HepG2 (cell line): ENCODE results near the gene CYP20A1. TPM values are rescaled to one million over a fixed set of nuclear protein-coding genes. Genes with fewer than 3 reads are reported as not detected.
A peak's percentile ranks its signal among the peaks of the same experiment; 100 is the strongest.

Experiments used
- CCAR2 ChIP-seq: fragments of 200-400 bp; formaldehyde crosslinking; optimal IDR thresholded peaks from 2 replicates; pipeline ENCODE3; 2018; ENCODE audit warnings: low read depth, mild to moderate bottlenecking, low read length, moderate library complexity
- HNF4A ChIP-seq: sonication (generic); formaldehyde crosslinking; IDR thresholded peaks from 2 replicates; pipeline ENCODE4 v1.4.0; 2020; ENCODE audit warnings: missing genetic modification reagents
- KLF12 ChIP-seq: sonication (generic); formaldehyde crosslinking; IDR thresholded peaks from 2 replicates; pipeline ENCODE4 v1.4.0; 2020; ENCODE audit warnings: missing genetic modification reagents, borderline replicate concordance
- MBD4 ChIP-seq: IDR thresholded peaks from 2 replicates; pipeline ENCODE4 v1.6.1; 2012; ENCODE audit warnings: low read length, inconsistent platforms, borderline replicate concordance
- NAIF1 ChIP-seq: sonication (generic); formaldehyde crosslinking; IDR thresholded peaks from 2 replicates; pipeline ENCODE4 v1.5.0; 2020; ENCODE audit warnings: mild to moderate bottlenecking, missing genetic modification reagents, borderline replicate concordance
- SMYD3 ChIP-seq: sonication (generic); formaldehyde crosslinking; IDR thresholded peaks from 2 replicates; pipeline ENCODE4 v1.8.1; 2023; ENCODE audit warnings: mild to moderate bottlenecking, missing genetic modification reagents
- SNAI1 ChIP-seq: sonication (generic); formaldehyde crosslinking; IDR thresholded peaks from 2 replicates; pipeline ENCODE4 v1.5.0; 2020; ENCODE audit warnings: mild to moderate bottlenecking, missing genetic modification reagents, borderline replicate concordance
- STAT5B ChIP-seq: sonication (generic); formaldehyde crosslinking; IDR thresholded peaks from 2 replicates; pipeline ENCODE4 v1.4.0; 2020; ENCODE audit warnings: missing genetic modification reagents
- ZBTB20 ChIP-seq: sonication (generic); formaldehyde crosslinking; IDR thresholded peaks from 2 replicates; pipeline ENCODE4 v1.8.1; 2023; ENCODE audit warnings: missing genetic modification reagents, low read depth, mild to moderate bottlenecking, borderline replicate concordance
- ZNF510 ChIP-seq: sonication (generic); formaldehyde crosslinking; IDR thresholded peaks from 2 replicates; pipeline ENCODE4 v1.4.0; 2020; ENCODE audit warnings: low read depth, mild to moderate bottlenecking, missing genetic modification reagents
- ZNF572 ChIP-seq: sonication (generic); formaldehyde crosslinking; IDR thresholded peaks from 2 replicates; pipeline ENCODE4 v1.5.1; 2020; ENCODE audit warnings: mild to moderate bottlenecking, missing genetic modification reagents
- ZNF749 ChIP-seq: sonication (generic); formaldehyde crosslinking; IDR thresholded peaks from 2 replicates; pipeline ENCODE4 v1.8.0; 2022; ENCODE audit warnings: mild to moderate bottlenecking, missing genetic modification reagents, moderate library complexity, borderline replicate concordance
- polyA plus RNA-seq, 8 experiments: library from polyadenylated mRNA; depleted of rRNA in 3 of 8; stranded (reverse) in 7 of 8; unstranded in 1 of 8; fragments of >200 nt; fragmentation: Illumina TruSeq in 4 of 8; extraction: Trizol in 4 of 8; gene quantifications; 2 replicates each; pipeline versions ENCODE4 v1.2.1 to v1.2.3, GENCODE V29; 2011 to 2016; ENCODE audit warnings: low read depth in 4 of 8, missing spikeins in 1 of 8, mixed read lengths in 1 of 8; ENCODE audit not compliant: insufficient read depth in 1 of 8
- total RNA-seq, 5 experiments: library from RNA; depleted of rRNA; stranded (reverse); fragments of >200 nt; fragmentation: Illumina TruSeq; extraction: Trizol; gene quantifications; 2 replicates each; pipeline ENCODE4 v1.2.3, GENCODE V29; 2016; ENCODE audit warnings: low read depth in 1 of 5
- TF ChIP-seq, protein P1 (sequence below): sonication (generic); formaldehyde crosslinking; IDR thresholded peaks from 2 replicates; pipeline ENCODE4 v1.4.0; 2020; ENCODE audit warnings: missing genetic modification reagents, borderline replicate concordance
- TF ChIP-seq, protein P2 (sequence below), 2 experiments: fragments of 450-650 bp in 1 of 2; sonication (generic) in 1 of 2; formaldehyde crosslinking; IDR thresholded peaks; 2 replicates each; pipeline versions ENCODE4 v1.5.0 to v1.8.0; 2020 to 2022; ENCODE audit warnings: mild to moderate bottlenecking in 1 of 2, missing genetic modification reagents in 1 of 2
- TF ChIP-seq, protein P3 (sequence below): sonication (generic); formaldehyde crosslinking; IDR thresholded peaks from 2 replicates; pipeline ENCODE4 v1.5.1; 2020; ENCODE audit warnings: missing genetic modification reagents, mild to moderate bottlenecking, borderline replicate concordance
- TF ChIP-seq, protein P4 (sequence below): sonication (generic); formaldehyde crosslinking; IDR thresholded peaks from 2 replicates; pipeline ENCODE4 v1.4.0; 2020; ENCODE audit warnings: mild to moderate bottlenecking, low read depth, missing genetic modification reagents
- TF ChIP-seq, protein P5 (sequence below): IDR thresholded peaks from 2 replicates; pipeline ENCODE4 v1.4.0; 2020; ENCODE audit warnings: mild to moderate bottlenecking, missing genetic modification reagents

Gene CYP20A1
- total and polyA plus RNA-seq, 2 of the 13 experiments (the other 11 are each of a cell fraction or from before 2014, with no cell fraction given), result 9.6 to 35.3 TPM

DNA sequence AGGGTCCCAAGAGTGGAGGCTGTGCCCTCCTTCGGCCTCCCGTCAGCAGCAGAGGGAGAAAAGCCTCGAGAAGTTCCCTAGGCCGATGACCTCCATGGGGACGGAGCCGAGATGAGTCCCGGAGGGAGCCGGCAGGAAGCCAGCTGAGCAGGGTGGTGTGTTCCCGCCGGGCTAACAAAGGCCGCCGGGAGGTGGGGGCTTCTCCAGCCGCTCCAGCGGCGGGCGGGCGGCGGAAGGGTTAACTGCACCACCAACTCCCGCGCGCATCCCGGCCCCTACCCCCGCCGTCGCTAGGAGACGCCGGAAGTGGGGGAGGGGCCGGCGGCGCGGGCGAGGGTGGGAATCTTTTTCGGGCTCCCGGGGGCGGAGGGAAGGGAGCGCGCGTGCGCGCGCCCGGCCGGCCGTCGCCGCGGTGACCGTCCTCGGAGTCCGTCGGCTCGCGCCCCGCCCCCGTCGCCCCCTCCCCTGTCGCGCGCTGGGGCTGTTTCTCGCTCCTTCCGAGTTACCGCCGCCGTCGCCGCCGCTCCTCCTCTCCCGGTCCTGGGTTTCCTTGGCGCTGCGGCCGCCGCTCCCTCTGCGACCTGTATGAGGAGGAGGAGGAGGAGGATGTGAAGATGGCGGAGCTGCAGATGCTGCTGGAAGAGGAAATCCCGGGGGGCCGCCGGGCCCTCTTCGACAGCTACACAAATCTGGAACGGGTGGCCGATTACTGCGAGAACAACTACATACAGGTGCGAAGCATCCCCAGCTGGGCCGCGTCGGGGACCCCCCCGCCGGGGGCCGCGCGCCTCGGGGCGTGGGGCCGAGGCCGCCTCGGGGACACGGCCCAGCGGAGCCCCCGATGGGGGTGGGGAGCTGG is 89.3 kb downstream of the CYP20A1 start, which contains the start of gene ABI2 (continued):
- TF ChIP-seq, protein P1, sequence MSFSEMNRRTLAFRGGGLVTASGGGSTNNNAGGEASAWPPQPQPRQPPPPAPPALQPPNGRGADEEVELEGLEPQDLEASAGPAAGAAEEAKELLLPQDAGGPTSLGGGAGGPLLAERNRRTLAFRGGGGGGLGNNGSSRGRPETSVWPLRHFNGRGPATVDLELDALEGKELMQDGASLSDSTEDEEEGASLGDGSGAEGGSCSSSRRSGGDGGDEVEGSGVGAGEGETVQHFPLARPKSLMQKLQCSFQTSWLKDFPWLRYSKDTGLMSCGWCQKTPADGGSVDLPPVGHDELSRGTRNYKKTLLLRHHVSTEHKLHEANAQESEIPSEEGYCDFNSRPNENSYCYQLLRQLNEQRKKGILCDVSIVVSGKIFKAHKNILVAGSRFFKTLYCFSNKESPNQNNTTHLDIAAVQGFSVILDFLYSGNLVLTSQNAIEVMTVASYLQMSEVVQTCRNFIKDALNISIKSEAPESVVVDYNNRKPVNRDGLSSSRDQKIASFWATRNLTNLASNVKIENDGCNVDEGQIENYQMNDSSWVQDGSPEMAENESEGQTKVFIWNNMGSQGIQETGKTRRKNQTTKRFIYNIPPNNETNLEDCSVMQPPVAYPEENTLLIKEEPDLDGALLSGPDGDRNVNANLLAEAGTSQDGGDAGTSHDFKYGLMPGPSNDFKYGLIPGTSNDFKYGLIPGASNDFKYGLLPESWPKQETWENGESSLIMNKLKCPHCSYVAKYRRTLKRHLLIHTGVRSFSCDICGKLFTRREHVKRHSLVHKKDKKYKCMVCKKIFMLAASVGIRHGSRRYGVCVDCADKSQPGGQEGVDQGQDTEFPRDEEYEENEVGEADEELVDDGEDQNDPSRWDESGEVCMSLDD (CRISPR knock-in tag), result 0 out of 2 replicates have a peak, but pooled peaks have one; percentile 51
- TF ChIP-seq KLF12 (CRISPR knock-in tag) (no peak), MBD4 (no peak), CCAR2 (peak; percentile 69), SNAI1 (CRISPR knock-in tag) (no peak), ZNF510 (CRISPR knock-in tag) (0 out of 2 replicates have a peak, but pooled peaks have one; percentile 26), SMYD3 (CRISPR knock-in tag) (0 out of 2 replicates have a peak, but pooled peaks have one; percentile 31), ZBTB20 (CRISPR knock-in tag) (0 out of 2 replicates have a peak, but pooled peaks have one; percentile 25), NAIF1 (CRISPR knock-in tag) (no peak), ZNF572 (CRISPR knock-in tag) (0 out of 2 replicates have a peak, but pooled peaks have one; percentile 25), STAT5B (CRISPR knock-in tag) (peak; percentile 83), HNF4A (CRISPR knock-in tag) (peak; percentile 34; the same call in 1 of the 2 replicates), ZNF749 (CRISPR knock-in tag) (peak; percentile 30; the same call in 1 of the 2 replicates)
- TF ChIP-seq, protein P2, sequence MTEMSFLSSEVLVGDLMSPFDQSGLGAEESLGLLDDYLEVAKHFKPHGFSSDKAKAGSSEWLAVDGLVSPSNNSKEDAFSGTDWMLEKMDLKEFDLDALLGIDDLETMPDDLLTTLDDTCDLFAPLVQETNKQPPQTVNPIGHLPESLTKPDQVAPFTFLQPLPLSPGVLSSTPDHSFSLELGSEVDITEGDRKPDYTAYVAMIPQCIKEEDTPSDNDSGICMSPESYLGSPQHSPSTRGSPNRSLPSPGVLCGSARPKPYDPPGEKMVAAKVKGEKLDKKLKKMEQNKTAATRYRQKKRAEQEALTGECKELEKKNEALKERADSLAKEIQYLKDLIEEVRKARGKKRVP (CRISPR knock-in tag; IDR thresholded peaks at IDR 0.05), result peak in 1 of 2 experiments; percentile 45; a peak in 2 of 4 replicates
- TF ChIP-seq, protein P3, sequence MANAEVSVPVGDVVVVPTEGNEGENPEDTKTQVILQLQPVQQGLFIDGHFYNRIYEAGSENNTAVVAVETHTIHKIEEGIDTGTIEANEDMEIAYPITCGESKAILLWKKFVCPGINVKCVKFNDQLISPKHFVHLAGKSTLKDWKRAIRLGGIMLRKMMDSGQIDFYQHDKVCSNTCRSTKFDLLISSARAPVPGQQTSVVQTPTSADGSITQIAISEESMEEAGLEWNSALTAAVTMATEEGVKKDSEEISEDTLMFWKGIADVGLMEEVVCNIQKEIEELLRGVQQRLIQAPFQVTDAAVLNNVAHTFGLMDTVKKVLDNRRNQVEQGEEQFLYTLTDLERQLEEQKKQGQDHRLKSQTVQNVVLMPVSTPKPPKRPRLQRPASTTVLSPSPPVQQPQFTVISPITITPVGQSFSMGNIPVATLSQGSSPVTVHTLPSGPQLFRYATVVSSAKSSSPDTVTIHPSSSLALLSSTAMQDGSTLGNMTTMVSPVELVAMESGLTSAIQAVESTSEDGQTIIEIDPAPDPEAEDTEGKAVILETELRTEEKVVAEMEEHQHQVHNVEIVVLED, result peak; percentile 79
- TF ChIP-seq, protein P4, sequence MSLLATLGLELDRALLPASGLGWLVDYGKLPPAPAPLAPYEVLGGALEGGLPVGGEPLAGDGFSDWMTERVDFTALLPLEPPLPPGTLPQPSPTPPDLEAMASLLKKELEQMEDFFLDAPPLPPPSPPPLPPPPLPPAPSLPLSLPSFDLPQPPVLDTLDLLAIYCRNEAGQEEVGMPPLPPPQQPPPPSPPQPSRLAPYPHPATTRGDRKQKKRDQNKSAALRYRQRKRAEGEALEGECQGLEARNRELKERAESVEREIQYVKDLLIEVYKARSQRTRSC, result peak; percentile 91; the same call in 1 of the 2 replicates
- TF ChIP-seq, protein P5, sequence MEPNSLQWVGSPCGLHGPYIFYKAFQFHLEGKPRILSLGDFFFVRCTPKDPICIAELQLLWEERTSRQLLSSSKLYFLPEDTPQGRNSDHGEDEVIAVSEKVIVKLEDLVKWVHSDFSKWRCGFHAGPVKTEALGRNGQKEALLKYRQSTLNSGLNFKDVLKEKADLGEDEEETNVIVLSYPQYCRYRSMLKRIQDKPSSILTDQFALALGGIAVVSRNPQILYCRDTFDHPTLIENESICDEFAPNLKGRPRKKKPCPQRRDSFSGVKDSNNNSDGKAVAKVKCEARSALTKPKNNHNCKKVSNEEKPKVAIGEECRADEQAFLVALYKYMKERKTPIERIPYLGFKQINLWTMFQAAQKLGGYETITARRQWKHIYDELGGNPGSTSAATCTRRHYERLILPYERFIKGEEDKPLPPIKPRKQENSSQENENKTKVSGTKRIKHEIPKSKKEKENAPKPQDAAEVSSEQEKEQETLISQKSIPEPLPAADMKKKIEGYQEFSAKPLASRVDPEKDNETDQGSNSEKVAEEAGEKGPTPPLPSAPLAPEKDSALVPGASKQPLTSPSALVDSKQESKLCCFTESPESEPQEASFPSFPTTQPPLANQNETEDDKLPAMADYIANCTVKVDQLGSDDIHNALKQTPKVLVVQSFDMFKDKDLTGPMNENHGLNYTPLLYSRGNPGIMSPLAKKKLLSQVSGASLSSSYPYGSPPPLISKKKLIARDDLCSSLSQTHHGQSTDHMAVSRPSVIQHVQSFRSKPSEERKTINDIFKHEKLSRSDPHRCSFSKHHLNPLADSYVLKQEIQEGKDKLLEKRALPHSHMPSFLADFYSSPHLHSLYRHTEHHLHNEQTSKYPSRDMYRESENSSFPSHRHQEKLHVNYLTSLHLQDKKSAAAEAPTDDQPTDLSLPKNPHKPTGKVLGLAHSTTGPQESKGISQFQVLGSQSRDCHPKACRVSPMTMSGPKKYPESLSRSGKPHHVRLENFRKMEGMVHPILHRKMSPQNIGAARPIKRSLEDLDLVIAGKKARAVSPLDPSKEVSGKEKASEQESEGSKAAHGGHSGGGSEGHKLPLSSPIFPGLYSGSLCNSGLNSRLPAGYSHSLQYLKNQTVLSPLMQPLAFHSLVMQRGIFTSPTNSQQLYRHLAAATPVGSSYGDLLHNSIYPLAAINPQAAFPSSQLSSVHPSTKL (CRISPR knock-in tag), result peak; percentile 74; the same call in 1 of the 2 replicates
